Upper lobe of left lung (tissue), 6 donors: ENCODE results near the gene CD69. TPM values are rescaled to one million over a fixed set of nuclear protein-coding genes. Genes with fewer than 3 reads are reported as not detected.

ENCODE experiments used
- ATAC-seq, 2 donors: fragments of 200-7000 bp; cut with Tn5 transposase; one replicate each; pipeline ENCODE4 v1.9.1; 2022; ENCODE audit warnings: mild to moderate bottlenecking in 2 of 2, moderate library complexity in 2 of 2; ENCODE audit not compliant: low FRiP score in 2 of 2
- DNase-seq, 2 donors: peaks; one replicate each; pipeline ENCODE4 v3.0.0-alpha.2; 2019 to 2020
- H3K27ac ChIP-seq, 4 donors: fragments of 200-600 bp; sonication (generic); one replicate each; pipeline ENCODE4 v1.5.1; 2016 to 2019
- H3K27me3 ChIP-seq, 4 donors: fragments of 200-600 bp; sonication (generic); one replicate each; pipeline ENCODE4 v1.5.1; 2017 to 2019
- H3K36me3 ChIP-seq, 4 donors: fragments of 200-600 bp; sonication (generic); one replicate each; pipeline ENCODE4 v1.5.1; 2016 to 2019
- H3K4me1 ChIP-seq, 4 donors: fragments of 200-600 bp; sonication (generic); one replicate each; pipeline ENCODE4 v1.5.1; 2018 to 2019
- H3K4me3 ChIP-seq, 4 donors: fragments of 200-600 bp; sonication (generic); one replicate each; pipeline ENCODE4 v1.5.1; 2017 to 2019; ENCODE audit warnings: mild to moderate bottlenecking in 2 of 4, moderate library complexity in 1 of 4
- H3K9me3 ChIP-seq, 4 donors: fragments of 200-600 bp; sonication (generic); one replicate each; pipeline ENCODE4 v1.5.1; 2018 to 2019
- EP300 ChIP-seq, 4 donors: sonication (generic); formaldehyde crosslinking; IDR thresholded peaks; one replicate each; pipeline ENCODE4 v1.5.1; 2017; ENCODE audit warnings: antibody characterized with exemption in 4 of 4, control low read depth in 2 of 4
- POLR2A ChIP-seq, 4 donors: fragments of 450-650 bp; IDR thresholded peaks; one replicate each; pipeline ENCODE4 v1.5.1; 2016 to 2017; ENCODE audit warnings: antibody characterized with exemption in 4 of 4, mild to moderate bottlenecking in 2 of 4
- POLR2AphosphoS5 ChIP-seq, 2 donors: sonication (generic); formaldehyde crosslinking; IDR thresholded peaks; one replicate each; pipeline ENCODE4 v1.5.1; 2017; ENCODE audit warnings: antibody characterized with exemption in 2 of 2
- WGBS, 2 donors: methylation state at CpG; one replicate each; pipeline ENCODE4 v1.1.5; 2017 to 2018; 5-methylcytosine and 5-hydroxymethylcytosine counted together
- total RNA-seq, 6 donors: library from RNA; depleted of rRNA in 4 of 6; stranded (reverse); fragments of >200 nt in 4 of 6; gene quantifications; one replicate each; pipeline versions ENCODE4 v1.1.0 to v1.2.1, GENCODE V29; 2016 to 2021
- TF ChIP-seq, protein P1 (sequence below), 6 experiments: fragments of 450-650 bp in 4 of 6; fragments of 200-600 bp in 2 of 6; sonication (generic) in 2 of 6; IDR thresholded peaks; one replicate each; pipeline ENCODE4 v1.5.1; 2016 to 2019; ENCODE audit warnings: antibody characterized with exemption in 6 of 6
- donor health status: DM: no; HTN: no; CAD: no; lungs with moderate emphysema.
- donor health status: DM: no; HTN: yes; CAD: no; lungs with severe emphysema.

Gene CD69
- total RNA-seq, 6 donors from 2014 or later = 2.8 to 25.2 (median 10.6) TPM

DNA sequence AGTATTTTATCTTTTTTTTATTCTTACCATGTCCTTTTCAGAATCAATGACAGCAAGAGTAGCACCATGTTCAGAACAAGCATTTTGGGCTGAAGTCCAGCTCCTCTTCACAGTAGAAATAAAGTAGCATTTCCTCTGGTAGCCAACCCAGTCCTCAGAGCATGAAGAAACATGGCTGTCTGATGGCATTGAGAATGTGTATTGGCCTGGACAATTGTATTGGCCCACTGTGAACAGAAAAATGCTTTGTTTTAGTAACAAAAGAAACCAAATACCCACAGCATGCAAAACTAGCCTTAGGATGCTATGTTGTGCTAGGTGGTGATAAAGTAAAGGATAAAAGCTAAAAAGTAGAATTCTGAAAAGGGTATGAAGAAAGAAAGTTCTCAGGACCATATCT lies 5.7 kb downstream of the CD69 start:
- DNase-seq (no peak), ATAC-seq (no peak)
- H3K27me3 ChIP-seq = no peaks in the 10 kb centered on the region

DNA sequence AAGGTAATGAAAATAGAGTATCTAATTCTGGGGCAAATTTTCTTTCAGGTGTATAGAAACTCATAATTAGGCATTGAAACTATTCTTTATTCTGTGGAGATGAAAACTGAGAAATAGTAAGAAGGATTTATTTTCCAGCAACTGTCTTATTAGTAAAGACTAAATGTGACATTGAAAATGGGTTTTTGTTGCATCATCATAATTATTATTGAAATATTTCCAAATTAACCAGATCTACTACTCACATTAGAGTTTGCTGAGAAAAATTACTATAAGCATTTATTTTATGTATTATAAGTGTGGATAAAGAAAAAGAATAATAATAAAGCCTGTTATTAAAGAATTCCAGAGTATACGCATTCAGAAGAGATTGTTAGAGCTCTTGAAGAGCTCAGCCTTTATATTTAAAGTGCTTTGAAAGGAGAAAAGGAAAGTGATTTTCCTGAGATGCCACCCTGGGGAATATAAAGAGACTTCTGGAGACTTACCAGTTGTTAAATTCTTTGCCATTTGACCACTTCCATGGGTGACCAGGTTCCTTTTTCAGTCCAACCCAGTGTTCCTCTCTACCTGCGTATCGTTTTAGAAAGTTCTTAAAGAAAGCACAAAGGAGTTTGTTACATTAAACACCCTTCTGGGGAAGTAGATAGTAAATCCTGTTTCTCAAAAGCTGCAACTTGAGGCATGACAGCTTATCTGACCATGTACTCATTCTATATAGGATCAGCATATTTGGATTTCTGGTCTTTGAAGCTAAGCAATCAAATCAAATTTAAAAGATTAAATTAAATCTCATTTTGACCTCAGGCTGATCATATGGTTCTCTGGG lies 6.4 kb downstream of the CD69 start:
- Histone ChIP-seq H3K27ac (no peak overlapping the region), H3K27me3 (no peaks in the 10 kb centered on the region), H3K4me1 (peaks cover 3 to 9% (median 7%) of the 10 kb centered on the region in 4 donors), H3K9me3 (no peaks in the 10 kb centered on the region), H3K36me3 (no peaks in the 10 kb centered on the region), H3K4me3 (no peak overlapping the region)
- WGBS, 2 donors = 81% methylated on average over 3 of the region's 3 CpGs
- TF ChIP-seq POLR2A (IDR thresholded peaks at IDR 0.05) (no peak), EP300 (IDR thresholded peaks at IDR 0.05) (no peak)
- DNase-seq = no peak
- no peak for ATAC-seq

More for the DNA sequence above, 5.7 kb downstream of the CD69 start:
- peaks cover 3 to 9% (median 7%) of the 10 kb centered on the region in 4 donors for H3K4me1 ChIP-seq
- H3K27ac ChIP-seq = no peak overlapping the region
- no peaks in the 10 kb centered on the region for H3K9me3 ChIP-seq
- TF ChIP-seq EP300 (IDR thresholded peaks at IDR 0.05) = no peak
- no peak for TF ChIP-seq POLR2AphosphoS5 (IDR thresholded peaks at IDR 0.05)
- TF ChIP-seq, protein P1, sequence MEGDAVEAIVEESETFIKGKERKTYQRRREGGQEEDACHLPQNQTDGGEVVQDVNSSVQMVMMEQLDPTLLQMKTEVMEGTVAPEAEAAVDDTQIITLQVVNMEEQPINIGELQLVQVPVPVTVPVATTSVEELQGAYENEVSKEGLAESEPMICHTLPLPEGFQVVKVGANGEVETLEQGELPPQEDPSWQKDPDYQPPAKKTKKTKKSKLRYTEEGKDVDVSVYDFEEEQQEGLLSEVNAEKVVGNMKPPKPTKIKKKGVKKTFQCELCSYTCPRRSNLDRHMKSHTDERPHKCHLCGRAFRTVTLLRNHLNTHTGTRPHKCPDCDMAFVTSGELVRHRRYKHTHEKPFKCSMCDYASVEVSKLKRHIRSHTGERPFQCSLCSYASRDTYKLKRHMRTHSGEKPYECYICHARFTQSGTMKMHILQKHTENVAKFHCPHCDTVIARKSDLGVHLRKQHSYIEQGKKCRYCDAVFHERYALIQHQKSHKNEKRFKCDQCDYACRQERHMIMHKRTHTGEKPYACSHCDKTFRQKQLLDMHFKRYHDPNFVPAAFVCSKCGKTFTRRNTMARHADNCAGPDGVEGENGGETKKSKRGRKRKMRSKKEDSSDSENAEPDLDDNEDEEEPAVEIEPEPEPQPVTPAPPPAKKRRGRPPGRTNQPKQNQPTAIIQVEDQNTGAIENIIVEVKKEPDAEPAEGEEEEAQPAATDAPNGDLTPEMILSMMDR (IDR thresholded peaks at IDR 0.05) = no peak
- TF ChIP-seq POLR2A (IDR thresholded peaks at IDR 0.05) = no peak
- H3K36me3 ChIP-seq = no peaks in the 10 kb centered on the region
- H3K4me3 ChIP-seq = no peak overlapping the region

DNA sequence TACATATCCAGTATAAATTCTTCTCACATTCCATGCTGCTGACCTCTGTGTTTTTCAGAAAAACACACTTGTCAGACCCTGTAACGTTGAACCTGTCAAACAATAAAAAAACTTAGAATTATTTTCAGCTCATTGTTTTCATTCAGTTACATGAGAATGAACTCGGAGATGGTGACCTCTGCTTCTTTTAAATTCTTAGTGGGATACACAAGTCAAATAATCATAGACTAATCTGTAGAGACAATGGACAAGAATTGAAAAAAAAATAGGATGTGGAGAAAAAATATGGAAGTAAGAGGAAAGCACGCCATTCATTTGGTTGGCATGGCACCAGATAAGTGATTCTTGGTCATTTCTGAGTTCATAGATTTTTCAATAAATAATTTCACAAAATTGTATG lies 7.2 kb downstream of the CD69 start:
- Histone ChIP-seq H3K4me1 (peaks cover 3 to 9% (median 7%) of the 10 kb centered on the region in 4 donors), H3K27me3 (no peaks in the 10 kb centered on the region), H3K4me3 (no peak overlapping the region), H3K27ac (no peak overlapping the region), H3K9me3 (no peaks in the 10 kb centered on the region), H3K36me3 (no peaks in the 10 kb centered on the region)
- 67 to 73% methylated on average over 3 of the region's 3 CpGs for WGBS, 2 donors
- no peak for DNase-seq
- no peak for ATAC-seq
- TF ChIP-seq EP300 (IDR thresholded peaks at IDR 0.05) = no peak
- TF ChIP-seq, protein P1 (IDR thresholded peaks at IDR 0.05) = no peak

DNA sequence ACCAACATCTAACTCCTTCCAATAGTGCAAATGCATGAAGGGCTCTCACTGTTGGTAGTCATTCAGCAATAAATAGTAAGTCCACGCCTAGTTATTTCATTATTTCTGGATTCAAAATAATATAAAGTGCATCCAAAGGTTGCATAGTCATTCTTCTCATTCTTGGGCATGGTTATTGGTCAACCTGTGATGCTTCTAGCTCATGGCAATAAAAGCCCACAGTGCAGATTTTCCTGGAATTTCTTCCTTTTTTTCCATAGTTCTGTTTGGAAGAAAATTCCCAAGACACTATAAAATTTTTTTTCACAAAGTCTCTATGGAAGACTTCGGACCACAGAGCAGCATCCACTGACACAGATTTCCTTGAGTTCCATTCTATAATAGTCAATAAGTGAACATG lies 7.6 kb downstream of the CD69 start:
- Histone ChIP-seq H3K4me3 (no peak overlapping the region), H3K4me1 (peaks cover 3 to 9% (median 7%) of the 10 kb centered on the region in 4 donors), H3K27me3 (no peaks in the 10 kb centered on the region), H3K27ac (no peak overlapping the region), H3K9me3 (no peaks in the 10 kb centered on the region), H3K36me3 (no peaks in the 10 kb centered on the region)
- DNase-seq (no peak), ATAC-seq (no peak)
- TF ChIP-seq POLR2AphosphoS5 (IDR thresholded peaks at IDR 0.05) (no peak), EP300 (IDR thresholded peaks at IDR 0.05) (no peak), POLR2A (IDR thresholded peaks at IDR 0.05) (no peak)
- TF ChIP-seq, protein P1 (IDR thresholded peaks at IDR 0.05) = no peak
- WGBS, 2 donors = 75 to 88% methylated on average over 2 of the region's 2 CpGs

DNA sequence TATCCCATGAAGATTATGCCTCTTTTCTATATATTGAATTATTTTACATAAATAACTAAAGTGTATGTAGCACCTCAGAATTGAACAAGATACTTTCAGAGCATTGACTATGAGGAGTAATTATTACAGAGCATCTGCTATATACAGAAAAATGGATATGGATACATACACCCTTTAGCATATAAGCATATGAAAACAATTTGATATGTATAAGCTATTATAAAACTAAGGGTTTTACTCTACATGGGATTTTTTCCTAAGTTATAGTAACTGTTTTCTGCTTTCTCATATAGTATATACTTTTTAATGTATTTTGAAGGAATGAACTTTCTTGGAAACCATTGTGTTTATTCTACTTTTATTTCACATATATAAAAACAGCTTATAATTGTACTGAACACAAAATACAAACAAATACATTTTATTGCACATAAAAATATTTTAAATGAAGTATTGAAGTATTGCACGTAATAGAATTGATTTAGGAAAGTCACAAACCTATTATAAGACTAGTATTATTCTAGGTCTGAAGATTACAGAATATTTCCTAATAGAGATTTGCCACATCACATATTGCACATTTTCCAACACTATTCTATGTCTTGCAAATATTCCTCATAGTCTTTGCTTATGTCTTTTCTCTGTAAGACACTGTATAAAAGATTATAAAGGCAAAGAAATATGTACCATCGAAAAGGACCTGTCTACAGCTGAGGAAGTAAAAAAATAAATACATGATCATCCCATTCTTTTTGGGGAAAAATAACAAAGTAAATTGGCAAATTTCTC lies 8.4 kb downstream of the CD69 start:
- Histone ChIP-seq H3K4me1 (peaks cover 3 to 9% (median 7%) of the 10 kb centered on the region in 4 donors), H3K4me3 (no peak overlapping the region), H3K27ac (no peak overlapping the region), H3K36me3 (no peaks in the 10 kb centered on the region), H3K27me3 (no peaks in the 10 kb centered on the region), H3K9me3 (no peaks in the 10 kb centered on the region)
- TF ChIP-seq POLR2A (IDR thresholded peaks at IDR 0.05) = no peak
- TF ChIP-seq POLR2AphosphoS5 (IDR thresholded peaks at IDR 0.05) = no peak
- WGBS, 2 donors = 92 to 94% methylated on average over 2 of the region's 2 CpGs
- ATAC-seq = no peak
- no peak for DNase-seq
